ENCODE results near the gene ESYT3.
"Not testable (repeated sequence)": the region's sequence is repeated elsewhere in the genome, so short reads cannot be mapped to it uniquely, and the experiment has no call there.

The ESYT3 gene

DNA sequence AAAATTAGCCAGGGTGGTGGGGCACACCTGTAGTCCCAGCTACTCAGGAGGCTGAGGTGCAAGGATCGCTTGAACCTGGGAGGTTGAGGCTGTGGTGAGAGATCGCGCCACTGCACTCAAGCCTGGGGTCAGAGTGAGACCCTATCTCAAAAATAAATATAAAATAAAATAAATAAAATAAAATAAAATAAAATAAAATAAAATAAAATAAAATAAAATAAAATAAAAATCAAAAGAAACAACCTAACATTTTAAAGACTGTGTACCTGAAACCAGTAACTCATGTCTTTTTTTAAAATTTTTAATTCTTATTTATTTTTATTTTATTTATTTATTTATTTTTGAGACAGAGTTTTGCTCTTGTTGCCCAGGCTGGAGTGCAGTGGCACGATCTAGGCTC, 7.7 kb upstream of the ESYT3 start:
- CTCF ChIA-PET, result interaction anchor here (0.9 to 4.7 kb wide), 4 partner anchors 9 to 30 kb away, joined by 3 to 38 read pairs (median 4); no protein-coding TSS in a partner anchor
- 100% methylated on average over 1 of the region's 4 CpGs for WGBS (ENCODE audit: insufficient coverage)
- H3K9me3 ChIP-seq (ENCODE audit: control extremely low read depth in 1 of 5, control insufficient read depth in 4 of 5, insufficient read depth in 2 of 5, low read depth in 1 of 5, low read length in 4 of 5); H3K27ac ChIP-seq (ENCODE audit: insufficient read depth in 1 of 2, low read depth in 1 of 2, low read length in 2 of 2, poor library complexity in 1 of 2, severe bottlenecking in 2 of 2); H3K36me3 ChIP-seq (ENCODE audit: control insufficient read depth in 4 of 4, insufficient read depth in 4 of 4, low read length in 3 of 4); H3K4me1 ChIP-seq (ENCODE audit: control extremely low read depth in 1 of 4, control insufficient read depth in 4 of 4, insufficient read depth in 4 of 4, low read length in 3 of 4); H3K27me3 ChIP-seq (replicated peaks in 2 of 5; ENCODE audit: control insufficient read depth in 4 of 5, insufficient read depth in 5 of 5, low read length in 4 of 5); DNase-seq; H3K4me3 ChIP-seq (ENCODE audit: control insufficient read depth in 1 of 7, extremely low read depth in 1 of 7, insufficient read depth in 4 of 7, low read depth in 2 of 7, low read length in 6 of 7); POLR2A ChIA-PET: not testable (repeated sequence)

DNA sequence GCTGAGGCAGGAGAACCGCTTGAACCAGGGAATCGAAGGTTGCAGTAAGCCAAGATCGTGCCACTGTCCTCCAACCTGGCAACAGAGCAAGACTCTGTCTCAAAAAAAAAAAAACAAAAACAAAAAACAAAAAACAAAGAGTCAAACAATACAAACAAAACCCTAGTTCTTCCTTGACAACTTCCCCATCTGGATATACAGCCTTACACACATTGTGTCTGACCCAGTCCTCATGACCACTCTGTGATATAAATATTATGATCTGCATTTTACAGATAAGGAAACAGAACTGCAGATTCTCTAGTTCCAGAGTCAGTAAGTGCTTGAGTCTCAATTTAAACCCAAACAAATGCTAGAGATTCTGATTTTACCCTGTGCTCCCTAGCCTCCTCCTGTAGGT, 4.8 kb upstream of the ESYT3 start:
- Histone ChIP-seq H3K4me1 (ENCODE audit: control extremely low read depth in 1 of 4, control insufficient read depth in 4 of 4, insufficient read depth in 4 of 4, low read length in 3 of 4) (peaks cover 0 to 10% (median 8%) of the 10 kb centered on the region in 4 experiments), H3K27me3 (replicated peaks in 2 of 5; ENCODE audit: control insufficient read depth in 4 of 5, insufficient read depth in 5 of 5, low read length in 4 of 5) (peaks cover 0 to 29% (median 14%) of the 10 kb centered on the region in 5 experiments), H3K27ac (ENCODE audit: insufficient read depth in 1 of 2, low read depth in 1 of 2, low read length in 2 of 2, poor library complexity in 1 of 2, severe bottlenecking in 2 of 2) (no peak overlapping the region), H3K4me3 (ENCODE audit: control insufficient read depth in 1 of 7, extremely low read depth in 1 of 7, insufficient read depth in 4 of 7, low read depth in 2 of 7, low read length in 6 of 7) (no peak overlapping the region), H3K9me3 (ENCODE audit: control extremely low read depth in 1 of 5, control insufficient read depth in 4 of 5, insufficient read depth in 2 of 5, low read depth in 1 of 5, low read length in 4 of 5) (peaks cover 0 to 7% (median 0%) of the 10 kb centered on the region in 5 experiments), H3K36me3 (ENCODE audit: control insufficient read depth in 4 of 4, insufficient read depth in 4 of 4, low read length in 3 of 4) (no peaks in the 10 kb centered on the region)
- WGBS (ENCODE audit: insufficient coverage), result 94% methylated on average over 3 of the region's 3 CpGs
- peak in 2 of 3 donors; percentile 50 to 74 for DNase-seq
- CTCF ChIA-PET, result interaction anchor here (1.5 to 4.7 kb wide), 2 partner anchors 12 to 98 kb away, joined by 3 to 38 read pairs; no protein-coding TSS in a partner anchor
- POLR2A ChIA-PET, result no interaction called here

- no peak for DNase-seq
- CTCF ChIA-PET, result interaction anchor here (1.4 to 5.5 kb wide), 2 partner anchors 14 to 253 kb away, joined by 3 to 29 read pairs; no protein-coding TSS in a partner anchor
- Histone ChIP-seq H3K4me1 (ENCODE audit: control extremely low read depth in 1 of 4, control insufficient read depth in 4 of 4, insufficient read depth in 4 of 4, low read length in 3 of 4) (peaks cover 0 to 22% (median 17%) of the 10 kb centered on the region in 4 experiments), H3K36me3 (ENCODE audit: control insufficient read depth in 4 of 4, insufficient read depth in 4 of 4, low read length in 3 of 4) (no peaks in the 10 kb centered on the region), H3K9me3 (ENCODE audit: control extremely low read depth in 1 of 5, control insufficient read depth in 4 of 5, insufficient read depth in 2 of 5, low read depth in 1 of 5, low read length in 4 of 5) (peaks cover 0 to 7% (median 0%) of the 10 kb centered on the region in 5 experiments), H3K27me3 (replicated peaks in 2 of 5; ENCODE audit: control insufficient read depth in 4 of 5, insufficient read depth in 5 of 5, low read length in 4 of 5) (peaks cover 0 to 59% (median 31%) of the 10 kb centered on the region in 5 experiments), H3K27ac (ENCODE audit: insufficient read depth in 1 of 2, low read depth in 1 of 2, low read length in 2 of 2, poor library complexity in 1 of 2, severe bottlenecking in 2 of 2) (no peak overlapping the region), H3K4me3 (ENCODE audit: control insufficient read depth in 1 of 7, extremely low read depth in 1 of 7, insufficient read depth in 4 of 7, low read depth in 2 of 7, low read length in 6 of 7) (no peak overlapping the region)
- POLR2A ChIA-PET, result no interaction called here
- 88% methylated on average over 1 of the region's 4 CpGs for WGBS (ENCODE audit: insufficient coverage)
These were observed 1.7 kb upstream of the ESYT3 start for GRCh38 chr3:138432576-138433240.

GRCh38 chr3:138433892-138434275, 532 bp upstream of the ESYT3 start:
- peak in 1 of 3 donors; percentile 5 for DNase-seq
- Histone ChIP-seq H3K36me3 (ENCODE audit: control insufficient read depth in 4 of 4, insufficient read depth in 4 of 4, low read length in 3 of 4) (no peaks in the 10 kb centered on the region), H3K27me3 (replicated peaks in 2 of 5; ENCODE audit: control insufficient read depth in 4 of 5, insufficient read depth in 5 of 5, low read length in 4 of 5) (peaks cover 0 to 59% (median 33%) of the 10 kb centered on the region in 5 experiments), H3K4me3 (ENCODE audit: control insufficient read depth in 1 of 7, extremely low read depth in 1 of 7, insufficient read depth in 4 of 7, low read depth in 2 of 7, low read length in 6 of 7) (peak overlapping the region in 4 of 7 experiments; percentile 56 to 72 (median 64)), H3K4me1 (ENCODE audit: control extremely low read depth in 1 of 4, control insufficient read depth in 4 of 4, insufficient read depth in 4 of 4, low read length in 3 of 4) (peaks cover 0 to 22% (median 17%) of the 10 kb centered on the region in 4 experiments), H3K27ac (ENCODE audit: insufficient read depth in 1 of 2, low read depth in 1 of 2, low read length in 2 of 2, poor library complexity in 1 of 2, severe bottlenecking in 2 of 2) (no peak overlapping the region), H3K9me3 (ENCODE audit: control extremely low read depth in 1 of 5, control insufficient read depth in 4 of 5, insufficient read depth in 2 of 5, low read depth in 1 of 5, low read length in 4 of 5) (peaks cover 0 to 7% (median 0%) of the 10 kb centered on the region in 5 experiments)
- WGBS (ENCODE audit: insufficient coverage), result 28% methylated on average over 15 of the region's 16 CpGs
- POLR2A ChIA-PET, result no interaction called here
- CTCF ChIA-PET, result interaction anchor here (0.7 to 5.5 kb wide), 10 partner anchors 8 to 513 kb away, joined by 3 to 29 read pairs (median 4); partner anchors contain the start of genes FOXL2 and FOXL2NB

GRCh38 chr3:138434875-138435772, 708 bp downstream of the ESYT3 start:
- ChIA-PET CTCF (interaction anchor here (0.9 to 5.5 kb wide), 8 partner anchors 9 to 512 kb away, joined by 3 to 29 read pairs (median 4); partner anchors contain the start of genes FOXL2 and FOXL2NB), POLR2A (no interaction called here)
- 10% methylated on average over 68 of the region's 78 CpGs for WGBS (ENCODE audit: insufficient coverage)
- peaks cover 0 to 63% (median 33%) of the 10 kb centered on the region in 5 experiments for H3K27me3 ChIP-seq (replicated peaks in 2 of 5; ENCODE audit: control insufficient read depth in 4 of 5, insufficient read depth in 5 of 5, low read length in 4 of 5)
- peak overlapping the region in 6 of 7 experiments; percentile 39 to 72 (median 58) for H3K4me3 ChIP-seq (ENCODE audit: control insufficient read depth in 1 of 7, extremely low read depth in 1 of 7, insufficient read depth in 4 of 7, low read depth in 2 of 7, low read length in 6 of 7)
- DNase-seq, result peak in 2 of 3 donors; percentile 72 to 78
- H3K4me1 ChIP-seq (ENCODE audit: control extremely low read depth in 1 of 4, control insufficient read depth in 4 of 4, insufficient read depth in 4 of 4, low read length in 3 of 4), result peaks cover 0 to 22% (median 17%) of the 10 kb centered on the region in 4 experiments
- H3K36me3 ChIP-seq (ENCODE audit: control insufficient read depth in 4 of 4, insufficient read depth in 4 of 4, low read length in 3 of 4), result no peaks in the 10 kb centered on the region
- peaks cover 0 to 7% (median 0%) of the 10 kb centered on the region in 5 experiments for H3K9me3 ChIP-seq (ENCODE audit: control extremely low read depth in 1 of 5, control insufficient read depth in 4 of 5, insufficient read depth in 2 of 5, low read depth in 1 of 5, low read length in 4 of 5)
- no peak overlapping the region for H3K27ac ChIP-seq (ENCODE audit: insufficient read depth in 1 of 2, low read depth in 1 of 2, low read length in 2 of 2, poor library complexity in 1 of 2, severe bottlenecking in 2 of 2)

GRCh38 chr3:138435840-138436239, 1.4 kb downstream of the ESYT3 start:
- POLR2A ChIA-PET, result no interaction called here

More at GRCh38 chr3:138435840-138436239, 1.4 kb downstream of the ESYT3 start:
- Histone ChIP-seq H3K4me1 (ENCODE audit: control extremely low read depth in 1 of 4, control insufficient read depth in 4 of 4, insufficient read depth in 4 of 4, low read length in 3 of 4) (peaks cover 0 to 22% (median 17%) of the 10 kb centered on the region in 4 experiments), H3K4me3 (ENCODE audit: control insufficient read depth in 1 of 7, extremely low read depth in 1 of 7, insufficient read depth in 4 of 7, low read depth in 2 of 7, low read length in 6 of 7) (peak overlapping the region in 1 of 7 experiments; percentile 72), H3K9me3 (ENCODE audit: control extremely low read depth in 1 of 5, control insufficient read depth in 4 of 5, insufficient read depth in 2 of 5, low read depth in 1 of 5, low read length in 4 of 5) (peaks cover 0 to 7% (median 0%) of the 10 kb centered on the region in 5 experiments), H3K36me3 (ENCODE audit: control insufficient read depth in 4 of 4, insufficient read depth in 4 of 4, low read length in 3 of 4) (no peaks in the 10 kb centered on the region), H3K27me3 (replicated peaks in 2 of 5; ENCODE audit: control insufficient read depth in 4 of 5, insufficient read depth in 5 of 5, low read length in 4 of 5) (peaks cover 0 to 63% (median 33%) of the 10 kb centered on the region in 5 experiments), H3K27ac (ENCODE audit: insufficient read depth in 1 of 2, low read depth in 1 of 2, low read length in 2 of 2, poor library complexity in 1 of 2, severe bottlenecking in 2 of 2) (no peak overlapping the region)
- CTCF ChIA-PET, result interaction anchor here (2.1 to 5.5 kb wide), 2 partner anchors 9 to 17 kb away, joined by 8 to 29 read pairs; no protein-coding TSS in a partner anchor
- no peak for DNase-seq
- 80% methylated on average over 8 of the region's 8 CpGs for WGBS (ENCODE audit: insufficient coverage)

All from common myeloid progenitor, CD34-positive (primary cell).